Astrocyte (in vitro differentiated cells and primary cell): ENCODE measurements around the gene CWF19L1. TPM values are rescaled to one million over a fixed set of nuclear protein-coding genes. Genes with fewer than 3 reads are reported as not detected.
A peak's percentile ranks its signal among the peaks of the same experiment; 100 is the strongest.

Experiments
- DNase-seq: peaks from one replicate; pipeline ENCODE4 v3.0.0-alpha.2; 2010; ENCODE audit warnings: low read depth
- FAIRE-seq: peaks from 2 replicates; lab custom pipeline; 2011; peaks lifted over from hg19 to GRCh38; lab: Jason Lieb, UNC
- H2AFZ ChIP-seq: 2 replicates; pipeline ENCODE4 v1.6.0; 2012; ENCODE audit warnings: low read depth, low read length, inconsistent platforms
- H3K27ac ChIP-seq: 2 replicates; pipeline ENCODE4 v1.5.1; 2011; ENCODE audit warnings: low read depth, low read length, inconsistent platforms
- H3K27me3 ChIP-seq: 2 replicates; pipeline ENCODE4 v1.6.0; 2011; ENCODE audit warnings: low read length, inconsistent platforms; ENCODE audit not compliant: insufficient read depth
- H3K36me3 ChIP-seq: 2 replicates; pipeline ENCODE4 v1.5.1; 2011; ENCODE audit warnings: low read length, inconsistent platforms; ENCODE audit not compliant: insufficient read depth
- H3K4me1 ChIP-seq: 2 replicates; pipeline ENCODE4 v1.5.1; 2011; ENCODE audit warnings: low read length, inconsistent platforms; ENCODE audit not compliant: insufficient read depth
- H3K4me2 ChIP-seq: 2 replicates; pipeline ENCODE4 v1.6.0; 2012; ENCODE audit warnings: low read length, inconsistent platforms
- H3K4me3 ChIP-seq: 2 replicates; pipeline ENCODE4 v1.5.1; 2011; ENCODE audit warnings: low read depth, mild to moderate bottlenecking, low read length, inconsistent platforms; ENCODE audit not compliant: insufficient read depth
- H3K79me2 ChIP-seq: 2 replicates; pipeline ENCODE4 v1.6.0; 2012; ENCODE audit warnings: mild to moderate bottlenecking, low read length, inconsistent platforms; ENCODE audit not compliant: insufficient read depth
- H3K9ac ChIP-seq: 2 replicates; pipeline ENCODE4 v1.6.0; 2012; ENCODE audit warnings: mild to moderate bottlenecking, low read length, inconsistent platforms
- H3K9me3 ChIP-seq: 2 replicates; pipeline ENCODE4 v1.5.1; 2012; ENCODE audit warnings: low read depth, mild to moderate bottlenecking, low read length, inconsistent platforms; ENCODE audit not compliant: insufficient read depth
- H4K20me1 ChIP-seq: 2 replicates; pipeline ENCODE4 v1.6.0; 2012; ENCODE audit warnings: low read length, inconsistent platforms; ENCODE audit not compliant: insufficient read depth
- H3K27ac Mint-ChIP-seq: one replicate; pipeline ENCODE4 v1.8.0; 2021; ENCODE audit warnings: mild to moderate bottlenecking, mixed read lengths; ENCODE audit not compliant: unreplicated experiment
- H3K27me3 Mint-ChIP-seq: one replicate; pipeline ENCODE4 v1.8.0; 2021; ENCODE audit warnings: low read depth, mixed read lengths; ENCODE audit not compliant: unreplicated experiment
- H3K36me3 Mint-ChIP-seq: one replicate; pipeline ENCODE4 v1.8.0; 2021; ENCODE audit warnings: low read depth, mixed read lengths; ENCODE audit not compliant: unreplicated experiment
- H3K4me1 Mint-ChIP-seq: one replicate; pipeline ENCODE4 v1.8.0; 2021; ENCODE audit warnings: low read depth, mixed read lengths; ENCODE audit not compliant: unreplicated experiment
- H3K4me3 Mint-ChIP-seq: one replicate; pipeline ENCODE4 v1.8.0; 2021; ENCODE audit warnings: mild to moderate bottlenecking, moderate library complexity, mixed read lengths; ENCODE audit not compliant: unreplicated experiment
- H3K9me3 Mint-ChIP-seq: one replicate; pipeline ENCODE4 v1.8.0; 2021; ENCODE audit warnings: mild to moderate bottlenecking, mixed read lengths; ENCODE audit not compliant: unreplicated experiment
- CTCF ChIP-seq: IDR thresholded peaks from 2 replicates; pipeline ENCODE4 v1.5.1; 2011; ENCODE audit warnings: low read depth, mild to moderate bottlenecking, inconsistent platforms, low read length, moderate library complexity; ENCODE audit not compliant: insufficient read depth
- EZH2 ChIP-seq: IDR thresholded peaks from 2 replicates; pipeline ENCODE4 v1.6.1; 2012; ENCODE audit warnings: mild to moderate bottlenecking, low read length, inconsistent platforms; ENCODE audit not compliant: insufficient read depth
- total RNA-seq: library from RNA; stranded (reverse); gene quantifications from 2 replicates; pipeline ENCODE4 v1.2.1, GENCODE V29; 2021

CWF19L1 gene
- total RNA-seq, 1 donor from 2014 or later: 23.2 TPM

GRCh38 chr10:100245484-100246220, 21.8 kb downstream of the CWF19L1 start:
- peaks cover 6% of the 10 kb centered on the region for H3K36me3 Mint-ChIP-seq
- Histone ChIP-seq H3K27ac (peak overlapping the region; percentile 36), H3K27me3 (no peaks in the 10 kb centered on the region), H4K20me1 (no peaks in the 10 kb centered on the region), H3K9me3 (no peaks in the 10 kb centered on the region), H3K4me3 (no peak overlapping the region), H3K4me1 (no peaks in the 10 kb centered on the region), H2AFZ (no peak overlapping the region), H3K4me2 (peak overlapping the region; percentile 25), H3K36me3 (peaks cover 23% of the 10 kb centered on the region), H3K9ac (no peak overlapping the region), H3K79me2 (no peaks in the 10 kb centered on the region)
- H3K4me3 Mint-ChIP-seq: no peak overlapping the region
- no peaks in the 10 kb centered on the region for H3K9me3 Mint-ChIP-seq
- TF ChIP-seq CTCF: no peak
- no peak for TF ChIP-seq EZH2
- peak overlapping the region; percentile 20 for H3K27ac Mint-ChIP-seq
- H3K4me1 Mint-ChIP-seq: peaks cover 8% of the 10 kb centered on the region
- DNase-seq (peak; percentile 66), FAIRE-seq (no peak)
- no peaks in the 10 kb centered on the region for H3K27me3 Mint-ChIP-seq

- Histone ChIP-seq H3K27ac (no peak overlapping the region), H2AFZ (no peak overlapping the region), H4K20me1 (no peaks in the 10 kb centered on the region), H3K4me1 (no peaks in the 10 kb centered on the region), H3K36me3 (peaks cover 30% of the 10 kb centered on the region), H3K9ac (no peak overlapping the region), H3K79me2 (no peaks in the 10 kb centered on the region), H3K27me3 (no peaks in the 10 kb centered on the region), H3K4me3 (no peak overlapping the region), H3K4me2 (no peak overlapping the region), H3K9me3 (no peaks in the 10 kb centered on the region)
- Mint-ChIP-seq H3K4me1 (no peaks in the 10 kb centered on the region), H3K36me3 (peaks cover 6% of the 10 kb centered on the region), H3K4me3 (no peak overlapping the region), H3K27ac (no peak overlapping the region), H3K9me3 (no peaks in the 10 kb centered on the region), H3K27me3 (no peaks in the 10 kb centered on the region)
- FAIRE-seq: no peak
- no peak for DNase-seq
- TF ChIP-seq CTCF: no peak
- no peak for TF ChIP-seq EZH2
Observed at GRCh38 chr10:100239851-100240250, 27.6 kb downstream of the CWF19L1 start.

GRCh38 chr10:100238429-100238828, 29.0 kb downstream of the CWF19L1 start:
- Histone ChIP-seq H3K4me3 (no peak overlapping the region), H3K27ac (no peak overlapping the region), H4K20me1 (no peaks in the 10 kb centered on the region), H3K79me2 (no peaks in the 10 kb centered on the region), H3K4me1 (no peaks in the 10 kb centered on the region), H3K36me3 (peaks cover 28% of the 10 kb centered on the region), H3K9me3 (no peaks in the 10 kb centered on the region), H3K4me2 (no peak overlapping the region), H2AFZ (no peak overlapping the region), H3K27me3 (no peaks in the 10 kb centered on the region), H3K9ac (no peak overlapping the region)
- no peak for TF ChIP-seq CTCF
- no peak for TF ChIP-seq EZH2
- Mint-ChIP-seq H3K36me3 (peaks cover 6% of the 10 kb centered on the region), H3K4me3 (no peak overlapping the region), H3K27me3 (no peaks in the 10 kb centered on the region), H3K27ac (no peak overlapping the region), H3K4me1 (no peaks in the 10 kb centered on the region), H3K9me3 (no peaks in the 10 kb centered on the region)
- no peak for FAIRE-seq
- DNase-seq: no peak
